Subcutaneous adipose tissue (tissue), 4 donors: ENCODE measurements around the gene WDPCP. TPM values are rescaled to one million over a fixed set of nuclear protein-coding genes. Genes with fewer than 3 reads are reported as not detected.

Experiments used
- total RNA-seq, 4 donors: library from RNA; depleted of rRNA; stranded (reverse); fragments of >200 nt; gene quantifications; one replicate each; pipeline ENCODE4 v1.1.0, GENCODE V29; 2016
- TF ChIP-seq, protein P1 (sequence below): fragments of 450-650 bp; IDR thresholded peaks from one replicate; pipeline ENCODE4 v1.5.1; 2016; ENCODE audit warnings: low read depth, mild to moderate bottlenecking, control low read depth, antibody characterized with exemption, moderate library complexity

The WDPCP gene
- total RNA-seq, 4 donors from 2014 or later: 19.5 to 29.5 (median 22.9) TPM

DNA sequence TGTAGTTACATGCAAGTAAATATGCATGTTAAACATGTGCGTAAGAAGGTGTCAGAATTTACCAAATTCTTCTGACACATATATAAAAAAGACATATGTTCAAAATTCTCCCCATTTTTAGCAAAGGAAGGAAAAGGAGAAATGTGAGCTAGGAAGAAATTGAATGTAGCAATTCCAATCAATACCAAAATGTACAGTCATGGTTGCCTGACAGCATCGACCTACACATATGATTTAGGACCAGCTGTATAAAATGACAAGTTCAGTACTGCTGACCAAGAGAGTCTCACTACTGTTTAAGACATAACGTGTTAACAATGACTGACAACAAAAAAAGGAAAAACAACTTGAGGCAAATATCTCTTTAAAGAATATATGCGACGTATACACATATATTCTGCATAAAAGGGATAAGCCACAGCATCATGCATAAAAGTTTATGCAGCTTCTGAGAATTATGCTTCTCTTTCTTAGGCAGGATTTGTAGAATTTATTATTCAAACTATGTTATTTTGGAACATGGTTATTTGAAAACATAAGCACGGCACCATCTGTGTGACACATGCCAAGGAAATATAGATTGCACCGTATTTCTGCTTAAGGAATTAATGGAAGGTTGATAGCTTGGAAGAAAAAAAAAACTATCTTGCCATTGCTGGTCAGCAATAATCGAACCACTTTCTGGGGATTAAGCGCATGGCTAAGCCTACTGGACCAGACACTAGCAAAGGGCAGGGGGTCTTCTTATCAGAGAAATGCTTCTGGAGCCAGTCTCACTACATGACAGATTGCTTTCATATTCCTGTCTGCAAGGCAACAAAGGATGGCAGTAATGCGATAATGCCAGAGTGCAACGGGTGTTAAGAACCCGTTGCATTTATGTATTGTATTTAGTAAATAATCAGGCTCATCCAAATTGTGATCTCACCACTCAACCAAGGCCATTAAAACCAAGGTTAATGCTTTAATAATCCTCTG, 154.0 kb downstream of the WDPCP start:
- TF ChIP-seq, protein P1, sequence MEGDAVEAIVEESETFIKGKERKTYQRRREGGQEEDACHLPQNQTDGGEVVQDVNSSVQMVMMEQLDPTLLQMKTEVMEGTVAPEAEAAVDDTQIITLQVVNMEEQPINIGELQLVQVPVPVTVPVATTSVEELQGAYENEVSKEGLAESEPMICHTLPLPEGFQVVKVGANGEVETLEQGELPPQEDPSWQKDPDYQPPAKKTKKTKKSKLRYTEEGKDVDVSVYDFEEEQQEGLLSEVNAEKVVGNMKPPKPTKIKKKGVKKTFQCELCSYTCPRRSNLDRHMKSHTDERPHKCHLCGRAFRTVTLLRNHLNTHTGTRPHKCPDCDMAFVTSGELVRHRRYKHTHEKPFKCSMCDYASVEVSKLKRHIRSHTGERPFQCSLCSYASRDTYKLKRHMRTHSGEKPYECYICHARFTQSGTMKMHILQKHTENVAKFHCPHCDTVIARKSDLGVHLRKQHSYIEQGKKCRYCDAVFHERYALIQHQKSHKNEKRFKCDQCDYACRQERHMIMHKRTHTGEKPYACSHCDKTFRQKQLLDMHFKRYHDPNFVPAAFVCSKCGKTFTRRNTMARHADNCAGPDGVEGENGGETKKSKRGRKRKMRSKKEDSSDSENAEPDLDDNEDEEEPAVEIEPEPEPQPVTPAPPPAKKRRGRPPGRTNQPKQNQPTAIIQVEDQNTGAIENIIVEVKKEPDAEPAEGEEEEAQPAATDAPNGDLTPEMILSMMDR: no peak

- TF ChIP-seq, protein P1: no peak
These were observed 155.9 kb downstream of the WDPCP start for GRCh38 chr2:63432373-63432772.

DNA sequence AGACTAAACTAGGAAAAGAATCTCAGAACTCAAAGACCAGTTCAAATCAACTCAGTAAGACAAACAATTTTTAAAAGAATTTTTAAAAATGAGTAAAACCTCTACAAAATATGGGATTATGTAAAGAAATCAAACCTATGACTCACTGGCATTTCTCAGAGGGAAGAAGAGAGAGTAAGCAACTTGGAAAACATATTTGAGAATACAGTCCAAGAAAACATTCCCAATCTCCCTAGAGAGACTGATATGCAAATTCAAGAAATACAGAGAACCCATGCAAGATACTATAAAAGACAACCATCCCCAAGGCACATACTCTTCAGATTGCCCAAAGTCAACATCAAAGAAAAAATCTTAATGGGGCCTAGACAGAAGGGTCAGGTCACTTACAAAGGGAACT, 162.7 kb downstream of the WDPCP start:
- TF ChIP-seq, protein P1: no peak

GRCh38 chr2:63425079-63425416, 163.2 kb downstream of the WDPCP start:
- TF ChIP-seq, protein P1: no peak

- TF ChIP-seq, protein P1: no peak
These were observed 163.8 kb downstream of the WDPCP start for GRCh38 chr2:63424329-63425078.

- TF ChIP-seq, protein P1: no peak
These were observed 165.7 kb downstream of the WDPCP start for GRCh38 chr2:63422556-63422955.

- TF ChIP-seq, protein P1: no peak
These were observed 179.7 kb downstream of the WDPCP start for GRCh38 chr2:63408530-63408929.
